Measurements from ENCODE around the gene TRPM4.
"Not testable (repeated sequence)": the region's sequence is repeated elsewhere in the genome, so short reads cannot be mapped to it uniquely, and the experiment has no call there.

TRPM4 gene

GRCh38 chr19:49200238-49200862 lies 42.8 kb downstream of the TRPM4 start:
- no peak overlapping the region for H3K27ac Mint-ChIP-seq
- peaks cover 7% of the 10 kb centered on the region for H3K27me3 Mint-ChIP-seq
- H3K4me1 Mint-ChIP-seq: peaks cover 7% of the 10 kb centered on the region
- H3K36me3 Mint-ChIP-seq: no peaks in the 10 kb centered on the region
- DNase-seq: peak; percentile 25
- H3K9me3 Mint-ChIP-seq: no peaks in the 10 kb centered on the region
- no peak overlapping the region for H3K4me3 Mint-ChIP-seq
- CTCF ChIA-PET: interaction anchor here (0.9 to 2.5 kb wide), 5 partner anchors 10 to 206 kb away, joined by 4 to 12 read pairs (median 5); partner anchors contain the start of gene RUVBL2

- Mint-ChIP-seq H3K36me3 (no peaks in the 10 kb centered on the region), H3K27ac (no peak overlapping the region), H3K27me3 (peaks cover 7% of the 10 kb centered on the region), H3K4me1 (peaks cover 7% of the 10 kb centered on the region), H3K4me3 (no peak overlapping the region), H3K9me3 (no peaks in the 10 kb centered on the region)
- CTCF ChIA-PET: no interaction called here
- DNase-seq: no peak
These were observed 43.5 kb downstream of the TRPM4 start for GRCh38 chr19:49201042-49201441.

GRCh38 chr19:49205114-49205513 lies 47.5 kb downstream of the TRPM4 start:
- no peaks in the 10 kb centered on the region for H3K36me3 Mint-ChIP-seq
- CTCF ChIA-PET: interaction anchor here (0.6 kb wide), 1 partner anchor 99 kb away, joined by 3 read pairs; no protein-coding TSS in a partner anchor
- DNase-seq: no peak
- no peaks in the 10 kb centered on the region for H3K4me1 Mint-ChIP-seq
- no peak overlapping the region for H3K27ac Mint-ChIP-seq
- no peak overlapping the region for H3K4me3 Mint-ChIP-seq
- peaks cover 3% of the 10 kb centered on the region for H3K27me3 Mint-ChIP-seq
- H3K9me3 Mint-ChIP-seq: no peaks in the 10 kb centered on the region

- not testable (repeated sequence) for H3K4me3 Mint-ChIP-seq, H3K4me1 Mint-ChIP-seq, H3K9me3 Mint-ChIP-seq, H3K36me3 Mint-ChIP-seq, H3K27ac Mint-ChIP-seq, DNase-seq, H3K27me3 Mint-ChIP-seq
- CTCF ChIA-PET: interaction anchor here (0.7 to 2.8 kb wide), 3 partner anchors 10 to 17 kb away, joined by 3 to 14 read pairs (median 4); no protein-coding TSS in a partner anchor
These were observed 51.9 kb downstream of the TRPM4 start for GRCh38 chr19:49209502-49209901.

GRCh38 chr19:49210108-49210900 lies 52.7 kb downstream of the TRPM4 start:
- no peak overlapping the region for H3K4me3 Mint-ChIP-seq
- CTCF ChIA-PET: interaction anchor here (1.0 kb wide), 2 partner anchors 12 to 113 kb away, joined by 3 to 4 read pairs; no protein-coding TSS in a partner anchor
- peaks cover 3% of the 10 kb centered on the region for H3K27me3 Mint-ChIP-seq
- H3K27ac Mint-ChIP-seq: no peak overlapping the region
- DNase-seq: peak; percentile 48
- peaks cover 3% of the 10 kb centered on the region for H3K4me1 Mint-ChIP-seq
- no peaks in the 10 kb centered on the region for H3K36me3 Mint-ChIP-seq
- no peaks in the 10 kb centered on the region for H3K9me3 Mint-ChIP-seq

GRCh38 chr19:49210901-49211451 lies 53.4 kb downstream of the TRPM4 start:
- peaks cover 3% of the 10 kb centered on the region for H3K27me3 Mint-ChIP-seq
- no peak for DNase-seq
- H3K27ac Mint-ChIP-seq: no peak overlapping the region
- CTCF ChIA-PET: interaction anchor here (1.0 kb wide), 2 partner anchors 12 to 113 kb away, joined by 3 to 4 read pairs; no protein-coding TSS in a partner anchor
- H3K4me1 Mint-ChIP-seq: peaks cover 3% of the 10 kb centered on the region
- no peaks in the 10 kb centered on the region for H3K36me3 Mint-ChIP-seq
- H3K4me3 Mint-ChIP-seq: no peak overlapping the region
- no peaks in the 10 kb centered on the region for H3K9me3 Mint-ChIP-seq

GRCh38 chr19:49212016-49212701 lies 54.6 kb downstream of the TRPM4 start:
- DNase-seq: no peak

GRCh38 chr19:49213791-49214190 lies 56.2 kb downstream of the TRPM4 start:
- Mint-ChIP-seq H3K4me3 (no peak overlapping the region), H3K36me3 (no peaks in the 10 kb centered on the region), H3K9me3 (no peaks in the 10 kb centered on the region), H3K27me3 (no peaks in the 10 kb centered on the region), H3K27ac (no peak overlapping the region), H3K4me1 (peaks cover 3% of the 10 kb centered on the region)
- DNase-seq: no peak
- CTCF ChIA-PET: interaction anchor here (0.8 to 1.5 kb wide), 3 partner anchors 11 to 118 kb away, joined by 3 to 7 read pairs (median 3); no protein-coding TSS in a partner anchor

More at GRCh38 chr19:49212016-49212701, 54.6 kb downstream of the TRPM4 start:
- peaks cover 3% of the 10 kb centered on the region for H3K27me3 Mint-ChIP-seq
- H3K4me3 Mint-ChIP-seq: no peak overlapping the region
- no peaks in the 10 kb centered on the region for H3K36me3 Mint-ChIP-seq
- H3K27ac Mint-ChIP-seq: peak overlapping the region; percentile 45
- no peaks in the 10 kb centered on the region for H3K9me3 Mint-ChIP-seq
- peaks cover 3% of the 10 kb centered on the region for H3K4me1 Mint-ChIP-seq
- CTCF ChIA-PET: interaction anchor here (0.6 kb wide), 1 partner anchor 114 kb away, joined by 3 read pairs; no protein-coding TSS in a partner anchor

GRCh38 chr19:49214701-49215100 lies 57.1 kb downstream of the TRPM4 start:
- no peak for DNase-seq
- Mint-ChIP-seq H3K27ac (no peak overlapping the region), H3K9me3 (no peaks in the 10 kb centered on the region), H3K4me1 (peaks cover 3% of the 10 kb centered on the region), H3K27me3 (no peaks in the 10 kb centered on the region), H3K4me3 (no peak overlapping the region), H3K36me3 (no peaks in the 10 kb centered on the region)
- CTCF ChIA-PET: interaction anchor here (1.1 kb wide), 1 partner anchor 117 kb away, joined by 3 read pairs; no protein-coding TSS in a partner anchor

GRCh38 chr19:49216071-49216470 lies 58.5 kb downstream of the TRPM4 start:
- Mint-ChIP-seq H3K9me3 (no peaks in the 10 kb centered on the region), H3K27ac (no peak overlapping the region), H3K36me3 (no peaks in the 10 kb centered on the region), H3K4me1 (peaks cover 3% of the 10 kb centered on the region), H3K4me3 (no peak overlapping the region), H3K27me3 (no peaks in the 10 kb centered on the region)
- no peak for DNase-seq
- CTCF ChIA-PET: interaction anchor here (1.1 to 1.7 kb wide), 2 partner anchors 17 to 19 kb away, joined by 4 to 5 read pairs; no protein-coding TSS in a partner anchor

GRCh38 chr19:49217382-49217781 lies 59.8 kb downstream of the TRPM4 start:
- H3K9me3 Mint-ChIP-seq: no peaks in the 10 kb centered on the region
- peaks cover 1% of the 10 kb centered on the region for H3K27me3 Mint-ChIP-seq
- no peaks in the 10 kb centered on the region for H3K4me1 Mint-ChIP-seq
- DNase-seq: no peak
- H3K4me3 Mint-ChIP-seq: no peak overlapping the region
- CTCF ChIA-PET: interaction anchor here (0.6 to 1.7 kb wide), 3 partner anchors 8 to 120 kb away, joined by 3 to 5 read pairs (median 3); no protein-coding TSS in a partner anchor
- no peak overlapping the region for H3K27ac Mint-ChIP-seq
- H3K36me3 Mint-ChIP-seq: no peaks in the 10 kb centered on the region

- no peak for DNase-seq
- peaks cover 20% of the 10 kb centered on the region for H3K27me3 Mint-ChIP-seq
- peaks cover 10% of the 10 kb centered on the region for H3K4me1 Mint-ChIP-seq
- CTCF ChIA-PET: interaction anchor here (1.1 to 1.5 kb wide), 3 partner anchors 14 to 124 kb away, joined by 3 to 6 read pairs (median 4); no protein-coding TSS in a partner anchor
- H3K9me3 Mint-ChIP-seq: no peaks in the 10 kb centered on the region
- H3K36me3 Mint-ChIP-seq: no peaks in the 10 kb centered on the region
- no peak overlapping the region for H3K27ac Mint-ChIP-seq
- no peak overlapping the region for H3K4me3 Mint-ChIP-seq
These were observed 64.4 kb downstream of the TRPM4 start for GRCh38 chr19:49222011-49222410.

- Mint-ChIP-seq H3K4me1 (peaks cover 10% of the 10 kb centered on the region), H3K4me3 (no peak overlapping the region), H3K27ac (no peak overlapping the region), H3K27me3 (peaks cover 20% of the 10 kb centered on the region), H3K9me3 (no peaks in the 10 kb centered on the region), H3K36me3 (no peaks in the 10 kb centered on the region)
- DNase-seq: no peak
- CTCF ChIA-PET: interaction anchor here (1.1 to 1.5 kb wide), 3 partner anchors 15 to 124 kb away, joined by 3 to 6 read pairs (median 4); no protein-coding TSS in a partner anchor
These were observed 64.9 kb downstream of the TRPM4 start for GRCh38 chr19:49222528-49222927.
